ENCODE measurements around the gene NUP160. TPM values are rescaled to one million over a fixed set of nuclear protein-coding genes. Genes with fewer than 3 reads are reported as not detected.

NUP160 gene
- total and polyA plus RNA-seq, 2 of the 8 experiments (the other 6 are each of a cell fraction or from before 2014, with no cell fraction given) = 44.6 to 100 TPM

DNA sequence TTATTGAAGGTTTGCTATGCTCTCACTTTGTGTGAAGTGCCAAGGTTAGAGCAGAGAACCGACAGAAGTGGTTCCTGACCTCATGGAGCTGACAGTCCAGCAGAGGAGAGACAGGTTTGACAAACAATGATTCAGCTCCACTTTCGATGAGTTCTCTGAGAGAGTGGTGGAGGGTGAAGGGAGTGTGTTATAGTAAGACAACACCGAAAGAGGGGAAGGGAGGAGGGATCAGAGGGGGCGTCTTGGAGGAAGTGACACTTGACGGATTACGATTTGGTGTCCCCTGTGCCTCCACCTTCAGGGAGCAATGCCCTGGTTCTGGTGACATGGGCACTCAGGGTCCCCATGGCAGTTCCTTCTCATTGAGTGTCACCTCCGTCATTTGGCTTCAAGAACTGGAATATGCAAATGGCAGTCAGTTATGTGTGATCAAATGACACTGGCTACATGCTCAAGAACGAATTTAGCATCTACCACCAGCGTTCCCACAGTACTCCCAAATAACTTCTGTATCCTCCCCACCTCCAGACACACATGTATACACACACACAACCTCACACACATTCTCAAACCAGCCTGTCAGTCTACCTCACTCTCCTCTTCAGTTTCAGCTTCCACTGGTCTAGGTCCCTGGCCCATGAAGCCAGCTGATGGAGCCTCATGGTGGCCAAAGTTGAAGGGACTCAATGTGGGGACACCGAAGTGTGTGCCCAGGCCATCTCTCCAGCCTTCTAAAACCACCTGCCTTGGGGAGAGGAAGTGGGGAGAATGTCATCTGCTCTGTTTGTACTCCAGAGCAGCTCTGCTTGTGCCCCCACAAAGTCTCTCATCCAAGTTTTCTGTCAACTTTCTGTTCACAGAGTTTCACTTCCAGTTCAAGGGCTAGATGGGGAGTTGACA lies 31.4 kb upstream of the NUP160 start (continued):
- TF ChIP-seq RXRA (IDR thresholded peaks at IDR 0.05; ENCODE audit: insufficient read depth, low read depth, low read length) (no peak), SIRT6 (IDR thresholded peaks at IDR 0.05; ENCODE audit: low read length) (no peak)
- TF ChIP-seq, protein P1, sequence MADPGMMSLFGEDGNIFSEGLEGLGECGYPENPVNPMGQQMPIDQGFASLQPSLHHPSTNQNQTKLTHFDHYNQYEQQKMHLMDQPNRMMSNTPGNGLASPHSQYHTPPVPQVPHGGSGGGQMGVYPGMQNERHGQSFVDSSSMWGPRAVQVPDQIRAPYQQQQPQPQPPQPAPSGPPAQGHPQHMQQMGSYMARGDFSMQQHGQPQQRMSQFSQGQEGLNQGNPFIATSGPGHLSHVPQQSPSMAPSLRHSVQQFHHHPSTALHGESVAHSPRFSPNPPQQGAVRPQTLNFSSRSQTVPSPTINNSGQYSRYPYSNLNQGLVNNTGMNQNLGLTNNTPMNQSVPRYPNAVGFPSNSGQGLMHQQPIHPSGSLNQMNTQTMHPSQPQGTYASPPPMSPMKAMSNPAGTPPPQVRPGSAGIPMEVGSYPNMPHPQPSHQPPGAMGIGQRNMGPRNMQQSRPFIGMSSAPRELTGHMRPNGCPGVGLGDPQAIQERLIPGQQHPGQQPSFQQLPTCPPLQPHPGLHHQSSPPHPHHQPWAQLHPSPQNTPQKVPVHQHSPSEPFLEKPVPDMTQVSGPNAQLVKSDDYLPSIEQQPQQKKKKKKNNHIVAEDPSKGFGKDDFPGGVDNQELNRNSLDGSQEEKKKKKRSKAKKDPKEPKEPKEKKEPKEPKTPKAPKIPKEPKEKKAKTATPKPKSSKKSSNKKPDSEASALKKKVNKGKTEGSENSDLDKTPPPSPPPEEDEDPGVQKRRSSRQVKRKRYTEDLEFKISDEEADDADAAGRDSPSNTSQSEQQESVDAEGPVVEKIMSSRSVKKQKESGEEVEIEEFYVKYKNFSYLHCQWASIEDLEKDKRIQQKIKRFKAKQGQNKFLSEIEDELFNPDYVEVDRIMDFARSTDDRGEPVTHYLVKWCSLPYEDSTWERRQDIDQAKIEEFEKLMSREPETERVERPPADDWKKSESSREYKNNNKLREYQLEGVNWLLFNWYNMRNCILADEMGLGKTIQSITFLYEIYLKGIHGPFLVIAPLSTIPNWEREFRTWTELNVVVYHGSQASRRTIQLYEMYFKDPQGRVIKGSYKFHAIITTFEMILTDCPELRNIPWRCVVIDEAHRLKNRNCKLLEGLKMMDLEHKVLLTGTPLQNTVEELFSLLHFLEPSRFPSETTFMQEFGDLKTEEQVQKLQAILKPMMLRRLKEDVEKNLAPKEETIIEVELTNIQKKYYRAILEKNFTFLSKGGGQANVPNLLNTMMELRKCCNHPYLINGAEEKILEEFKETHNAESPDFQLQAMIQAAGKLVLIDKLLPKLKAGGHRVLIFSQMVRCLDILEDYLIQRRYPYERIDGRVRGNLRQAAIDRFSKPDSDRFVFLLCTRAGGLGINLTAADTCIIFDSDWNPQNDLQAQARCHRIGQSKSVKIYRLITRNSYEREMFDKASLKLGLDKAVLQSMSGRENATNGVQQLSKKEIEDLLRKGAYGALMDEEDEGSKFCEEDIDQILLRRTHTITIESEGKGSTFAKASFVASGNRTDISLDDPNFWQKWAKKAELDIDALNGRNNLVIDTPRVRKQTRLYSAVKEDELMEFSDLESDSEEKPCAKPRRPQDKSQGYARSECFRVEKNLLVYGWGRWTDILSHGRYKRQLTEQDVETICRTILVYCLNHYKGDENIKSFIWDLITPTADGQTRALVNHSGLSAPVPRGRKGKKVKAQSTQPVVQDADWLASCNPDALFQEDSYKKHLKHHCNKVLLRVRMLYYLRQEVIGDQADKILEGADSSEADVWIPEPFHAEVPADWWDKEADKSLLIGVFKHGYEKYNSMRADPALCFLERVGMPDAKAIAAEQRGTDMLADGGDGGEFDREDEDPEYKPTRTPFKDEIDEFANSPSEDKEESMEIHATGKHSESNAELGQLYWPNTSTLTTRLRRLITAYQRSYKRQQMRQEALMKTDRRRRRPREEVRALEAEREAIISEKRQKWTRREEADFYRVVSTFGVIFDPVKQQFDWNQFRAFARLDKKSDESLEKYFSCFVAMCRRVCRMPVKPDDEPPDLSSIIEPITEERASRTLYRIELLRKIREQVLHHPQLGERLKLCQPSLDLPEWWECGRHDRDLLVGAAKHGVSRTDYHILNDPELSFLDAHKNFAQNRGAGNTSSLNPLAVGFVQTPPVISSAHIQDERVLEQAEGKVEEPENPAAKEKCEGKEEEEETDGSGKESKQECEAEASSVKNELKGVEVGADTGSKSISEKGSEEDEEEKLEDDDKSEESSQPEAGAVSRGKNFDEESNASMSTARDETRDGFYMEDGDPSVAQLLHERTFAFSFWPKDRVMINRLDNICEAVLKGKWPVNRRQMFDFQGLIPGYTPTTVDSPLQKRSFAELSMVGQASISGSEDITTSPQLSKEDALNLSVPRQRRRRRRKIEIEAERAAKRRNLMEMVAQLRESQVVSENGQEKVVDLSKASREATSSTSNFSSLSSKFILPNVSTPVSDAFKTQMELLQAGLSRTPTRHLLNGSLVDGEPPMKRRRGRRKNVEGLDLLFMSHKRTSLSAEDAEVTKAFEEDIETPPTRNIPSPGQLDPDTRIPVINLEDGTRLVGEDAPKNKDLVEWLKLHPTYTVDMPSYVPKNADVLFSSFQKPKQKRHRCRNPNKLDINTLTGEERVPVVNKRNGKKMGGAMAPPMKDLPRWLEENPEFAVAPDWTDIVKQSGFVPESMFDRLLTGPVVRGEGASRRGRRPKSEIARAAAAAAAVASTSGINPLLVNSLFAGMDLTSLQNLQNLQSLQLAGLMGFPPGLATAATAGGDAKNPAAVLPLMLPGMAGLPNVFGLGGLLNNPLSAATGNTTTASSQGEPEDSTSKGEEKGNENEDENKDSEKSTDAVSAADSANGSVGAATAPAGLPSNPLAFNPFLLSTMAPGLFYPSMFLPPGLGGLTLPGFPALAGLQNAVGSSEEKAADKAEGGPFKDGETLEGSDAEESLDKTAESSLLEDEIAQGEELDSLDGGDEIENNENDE (IDR thresholded peaks at IDR 0.05; ENCODE audit: insufficient replicate concordance, low read length) = no peak
- TF ChIP-seq, protein P2, sequence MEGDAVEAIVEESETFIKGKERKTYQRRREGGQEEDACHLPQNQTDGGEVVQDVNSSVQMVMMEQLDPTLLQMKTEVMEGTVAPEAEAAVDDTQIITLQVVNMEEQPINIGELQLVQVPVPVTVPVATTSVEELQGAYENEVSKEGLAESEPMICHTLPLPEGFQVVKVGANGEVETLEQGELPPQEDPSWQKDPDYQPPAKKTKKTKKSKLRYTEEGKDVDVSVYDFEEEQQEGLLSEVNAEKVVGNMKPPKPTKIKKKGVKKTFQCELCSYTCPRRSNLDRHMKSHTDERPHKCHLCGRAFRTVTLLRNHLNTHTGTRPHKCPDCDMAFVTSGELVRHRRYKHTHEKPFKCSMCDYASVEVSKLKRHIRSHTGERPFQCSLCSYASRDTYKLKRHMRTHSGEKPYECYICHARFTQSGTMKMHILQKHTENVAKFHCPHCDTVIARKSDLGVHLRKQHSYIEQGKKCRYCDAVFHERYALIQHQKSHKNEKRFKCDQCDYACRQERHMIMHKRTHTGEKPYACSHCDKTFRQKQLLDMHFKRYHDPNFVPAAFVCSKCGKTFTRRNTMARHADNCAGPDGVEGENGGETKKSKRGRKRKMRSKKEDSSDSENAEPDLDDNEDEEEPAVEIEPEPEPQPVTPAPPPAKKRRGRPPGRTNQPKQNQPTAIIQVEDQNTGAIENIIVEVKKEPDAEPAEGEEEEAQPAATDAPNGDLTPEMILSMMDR (IDR thresholded peaks at IDR 0.05; ENCODE audit: control extremely low read depth in 1 of 3, insufficient read depth in 1 of 3, low read depth in 1 of 3, low read length in 3 of 3) = no peak
- TF ChIP-seq, protein P3, sequence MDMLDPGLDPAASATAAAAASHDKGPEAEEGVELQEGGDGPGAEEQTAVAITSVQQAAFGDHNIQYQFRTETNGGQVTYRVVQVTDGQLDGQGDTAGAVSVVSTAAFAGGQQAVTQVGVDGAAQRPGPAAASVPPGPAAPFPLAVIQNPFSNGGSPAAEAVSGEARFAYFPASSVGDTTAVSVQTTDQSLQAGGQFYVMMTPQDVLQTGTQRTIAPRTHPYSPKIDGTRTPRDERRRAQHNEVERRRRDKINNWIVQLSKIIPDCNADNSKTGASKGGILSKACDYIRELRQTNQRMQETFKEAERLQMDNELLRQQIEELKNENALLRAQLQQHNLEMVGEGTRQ (IDR thresholded peaks at IDR 0.05; ENCODE audit: low read length) = no peak
